ENCODE data around the gene AUTS2.

DNA sequence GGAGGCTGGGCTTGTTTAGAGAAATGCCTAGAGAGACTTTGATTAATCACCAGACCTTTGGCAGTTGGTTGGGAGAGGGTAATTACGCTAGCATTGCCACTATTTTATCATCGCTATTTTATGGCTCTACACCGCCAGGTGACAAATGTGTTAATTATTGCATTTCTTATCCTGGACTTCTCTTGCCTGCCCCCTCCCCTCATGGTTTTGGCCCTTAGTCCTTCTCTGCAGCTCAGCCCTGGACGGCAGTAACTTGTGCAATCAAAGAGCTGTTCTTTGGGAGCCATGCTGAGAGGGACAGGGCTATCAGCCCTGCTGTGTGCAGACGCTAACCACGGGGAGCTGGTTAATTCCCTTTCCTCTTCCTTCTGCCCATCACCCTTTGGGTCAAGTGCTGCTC lies 585.0 kb downstream of the AUTS2 start:
- TF ChIP-seq POLR2A (IDR thresholded peaks at IDR 0.05): no peak
- TF ChIP-seq, protein P1, sequence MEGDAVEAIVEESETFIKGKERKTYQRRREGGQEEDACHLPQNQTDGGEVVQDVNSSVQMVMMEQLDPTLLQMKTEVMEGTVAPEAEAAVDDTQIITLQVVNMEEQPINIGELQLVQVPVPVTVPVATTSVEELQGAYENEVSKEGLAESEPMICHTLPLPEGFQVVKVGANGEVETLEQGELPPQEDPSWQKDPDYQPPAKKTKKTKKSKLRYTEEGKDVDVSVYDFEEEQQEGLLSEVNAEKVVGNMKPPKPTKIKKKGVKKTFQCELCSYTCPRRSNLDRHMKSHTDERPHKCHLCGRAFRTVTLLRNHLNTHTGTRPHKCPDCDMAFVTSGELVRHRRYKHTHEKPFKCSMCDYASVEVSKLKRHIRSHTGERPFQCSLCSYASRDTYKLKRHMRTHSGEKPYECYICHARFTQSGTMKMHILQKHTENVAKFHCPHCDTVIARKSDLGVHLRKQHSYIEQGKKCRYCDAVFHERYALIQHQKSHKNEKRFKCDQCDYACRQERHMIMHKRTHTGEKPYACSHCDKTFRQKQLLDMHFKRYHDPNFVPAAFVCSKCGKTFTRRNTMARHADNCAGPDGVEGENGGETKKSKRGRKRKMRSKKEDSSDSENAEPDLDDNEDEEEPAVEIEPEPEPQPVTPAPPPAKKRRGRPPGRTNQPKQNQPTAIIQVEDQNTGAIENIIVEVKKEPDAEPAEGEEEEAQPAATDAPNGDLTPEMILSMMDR (IDR thresholded peaks at IDR 0.05): no peak

Data from thyroid gland (tissue), 4 donors.